NB4 (cell line): ENCODE measurements around the gene FRMD5.

Source experiments
- CTCF ChIP-seq: IDR thresholded peaks from one replicate; pipeline ENCODE4 v1.5.1; 2012; ENCODE audit warnings: low read depth, low read length
- MAX ChIP-seq: IDR thresholded peaks from 2 replicates; pipeline ENCODE4 v1.6.1; 2011; ENCODE audit warnings: low read depth, low read length
- MYC ChIP-seq: IDR thresholded peaks from 2 replicates; pipeline ENCODE4 v1.6.1; 2011; ENCODE audit warnings: low read depth, low read length
- POLR2A ChIP-seq: IDR thresholded peaks from 2 replicates; pipeline ENCODE4 v1.6.1; 2011; ENCODE audit warnings: mild to moderate bottlenecking; ENCODE audit not compliant: insufficient read length; ENCODE audit errors: extremely low read depth

GRCh38 chr15:44159492-44159891 is 35.6 kb downstream of the FRMD5 start:
- TF ChIP-seq POLR2A (no peak), CTCF (no peak), MYC (no peak), MAX (no peak)
